GM12865 (cell line): Measurements from ENCODE around the gene SRGN.
A peak's percentile ranks its signal among the peaks of the same experiment; 100 is the strongest.

Experiments
- DNase-seq: peaks from one replicate; pipeline ENCODE4 v3.0.0; 2010; ENCODE audit warnings: low read depth
- H3K4me3 ChIP-seq: 2 replicates; pipeline ENCODE4 v1.5.1; 2011; ENCODE audit warnings: mild to moderate bottlenecking, low read depth, low read length, control low read depth
- CTCF ChIP-seq: IDR thresholded peaks from 2 replicates; pipeline ENCODE4 v1.5.1; 2011; ENCODE audit warnings: low read length, control low read depth, low read depth, inconsistent platforms; ENCODE audit not compliant: insufficient read depth; ENCODE audit errors: missing control alignments

Gene SRGN

GRCh38 chr10:69089638-69090599, 2.0 kb downstream of the SRGN start:
- DNase-seq = peak; percentile 94

GRCh38 chr10:69090685-69091084, 2.8 kb downstream of the SRGN start:
- peak overlapping the region; percentile 82 for H3K4me3 ChIP-seq
- no peak for DNase-seq
- no peak for TF ChIP-seq CTCF

More at GRCh38 chr10:69089638-69090599, 2.0 kb downstream of the SRGN start:
- peak overlapping the region; percentile 82 for H3K4me3 ChIP-seq
- TF ChIP-seq CTCF = no peak

- no peak for DNase-seq
- no peak for TF ChIP-seq CTCF
- peak overlapping the region; percentile 82 for H3K4me3 ChIP-seq
Measured at GRCh38 chr10:69091143-69091651, 3.3 kb downstream of the SRGN start.

GRCh38 chr10:69092959-69093850, 5.3 kb downstream of the SRGN start:
- peak; percentile 60 for TF ChIP-seq CTCF
- DNase-seq = peak; percentile 91

GRCh38 chr10:69093933-69094332, 6.0 kb downstream of the SRGN start:
- TF ChIP-seq CTCF = no peak
- DNase-seq = no peak
- H3K4me3 ChIP-seq = peak overlapping the region; percentile 11

More at GRCh38 chr10:69092959-69093850, 5.3 kb downstream of the SRGN start:
- peak overlapping the region; percentile 39 for H3K4me3 ChIP-seq

- peak; percentile 61 for DNase-seq
- no peak for TF ChIP-seq CTCF
- H3K4me3 ChIP-seq = no peak overlapping the region
Measured at GRCh38 chr10:69096045-69096444, 8.1 kb downstream of the SRGN start.
